ENCODE results near the gene DOCK9.

DNA sequence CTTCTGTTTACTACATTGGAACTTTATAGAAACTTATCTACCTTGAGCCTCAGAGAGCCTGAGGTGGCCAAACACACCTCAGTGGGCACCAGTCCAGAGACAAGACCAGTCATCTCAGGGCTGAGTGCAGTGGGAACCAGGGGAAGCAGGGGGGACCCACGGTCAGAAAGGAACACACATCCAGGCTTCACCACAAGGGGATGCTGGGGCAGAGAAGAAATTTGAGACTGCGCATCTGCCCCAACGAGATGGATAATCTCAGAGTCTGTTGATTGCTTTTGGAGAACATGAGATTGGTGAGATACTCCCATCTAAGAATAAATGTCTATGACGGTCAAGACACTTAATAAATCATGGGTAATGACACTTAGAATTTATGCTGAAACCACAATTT is 98.7 kb downstream of the DOCK9 start:
- TF ChIP-seq POLR2A (IDR thresholded peaks at IDR 0.05; ENCODE audit: low read depth, low read length) (no peak), TAF1 (IDR thresholded peaks at IDR 0.05; ENCODE audit: low read depth, low read length) (no peak), POLR2AphosphoS5 (IDR thresholded peaks at IDR 0.05; ENCODE audit: low read depth, low read length) (no peak), SPI1 (IDR thresholded peaks at IDR 0.05; ENCODE audit: low read depth, low read length) (no peak), PAX5 (IDR thresholded peaks at IDR 0.05; ENCODE audit: insufficient read depth, low read length, severe bottlenecking) (no peak), POU2F2 (IDR thresholded peaks at IDR 0.05; ENCODE audit: low read depth, low read length) (no peak)
